ENCODE data around the gene WDR6. TPM values are rescaled to one million over a fixed set of nuclear protein-coding genes. Genes with fewer than 3 reads are reported as not detected.

The WDR6 gene
- total and polyA plus RNA-seq, 9 of the 15 experiments (the other 6 are each of a cell fraction or from before 2014, with no cell fraction given) = 8.9 to 90.6 (median 44.7) TPM

DNA sequence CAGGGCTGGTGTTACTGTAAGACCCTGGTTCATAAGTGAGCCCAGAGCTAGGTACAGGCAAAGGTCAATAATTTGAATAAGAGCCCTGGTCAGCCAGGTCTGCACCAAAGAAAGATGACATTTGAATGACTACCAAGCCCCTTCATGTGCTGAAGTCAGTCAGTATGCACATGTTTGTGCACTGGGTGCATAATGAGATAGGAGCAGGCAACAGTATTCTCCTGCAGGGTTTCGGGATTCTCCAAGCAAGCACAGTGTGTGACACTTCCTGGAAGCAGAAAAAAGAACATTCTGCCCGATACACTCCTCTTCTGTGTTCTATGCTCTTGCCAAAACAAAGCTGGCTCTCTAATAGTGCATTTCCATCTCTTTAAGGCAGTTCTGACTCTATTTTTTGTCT is 27.5 kb downstream of the WDR6 start:
- no peaks in the 10 kb centered on the region for H3K9me3 ChIP-seq (replicated peaks; ENCODE audit: control insufficient read depth, insufficient read depth, low read depth, low read length)
- intact Hi-C loops (cut with micrococcal nuclease) = no loop called here
- 100% methylated on average over 2 of the region's 2 CpGs for WGBS (ENCODE audit: insufficient coverage, low coverage, missing lambda C conversion rate)
- H3K4me2 ChIP-seq (ENCODE audit: insufficient read depth, low read length) = no peak overlapping the region
- H2AFZ ChIP-seq (ENCODE audit: low read depth, low read length) = no peak overlapping the region
- FAIRE-seq (no peak), DNase-seq (ENCODE audit: extremely low read depth in 1 of 4, low spot score in 3 of 4) (no peak), ATAC-seq (no peak)
- no peak overlapping the region for H3K27ac ChIP-seq (ENCODE audit: extremely low read depth, low read depth, low read length)
- ChIA-PET POLR2A (interaction anchor here (0.6 to 1.4 kb wide), 3 partner anchors 9 to 252 kb away, joined by 3 to 5 read pairs (median 3); no protein-coding TSS in a partner anchor), CTCF (ENCODE audit: low intra/inter-chr PET ratio) (no interaction called here)
- no peak overlapping the region for H3K9ac ChIP-seq (ENCODE audit: insufficient read depth in 1 of 2, low read depth in 2 of 2, low read length in 2 of 2)
- no peak for TF ChIP-seq NEUROD1 (IDR thresholded peaks at IDR 0.05; ENCODE audit: borderline replicate concordance, low read depth, low read length, partially characterized antibody)
- no peaks in the 10 kb centered on the region for H3K9me1 ChIP-seq (ENCODE audit: control insufficient read depth, insufficient read depth, low read length)
- no peak overlapping the region for H3K4me3 ChIP-seq
- in situ Hi-C loops (cut with MboI) = no loop called here
- BruUV-seq (replicated peaks) = no TSS peak
- H3K36me3 ChIP-seq (ENCODE audit: control insufficient read depth, insufficient read depth, low read length) = peaks cover 64% of the 10 kb centered on the region; the same call in 2 of the 3 replicates
- H3K79me2 ChIP-seq (ENCODE audit: control insufficient read depth, insufficient read depth, low read length) = no peaks in the 10 kb centered on the region
- H4K20me1 ChIP-seq (replicated peaks; ENCODE audit: control insufficient read depth, insufficient read depth, low read length) = no peaks in the 10 kb centered on the region
- peaks cover 4 to 9% of the 10 kb centered on the region in 2 experiments; a peak in 4 of 5 replicates for H3K4me1 ChIP-seq (replicated peaks in 1 of 2; ENCODE audit: control insufficient read depth in 2 of 2, insufficient read depth in 2 of 2, low read length in 2 of 2)
- H3K27me3 ChIP-seq (ENCODE audit: control insufficient read depth in 2 of 2, insufficient read depth in 2 of 2, low read length in 2 of 2) = no peaks in the 10 kb centered on the region

DNA sequence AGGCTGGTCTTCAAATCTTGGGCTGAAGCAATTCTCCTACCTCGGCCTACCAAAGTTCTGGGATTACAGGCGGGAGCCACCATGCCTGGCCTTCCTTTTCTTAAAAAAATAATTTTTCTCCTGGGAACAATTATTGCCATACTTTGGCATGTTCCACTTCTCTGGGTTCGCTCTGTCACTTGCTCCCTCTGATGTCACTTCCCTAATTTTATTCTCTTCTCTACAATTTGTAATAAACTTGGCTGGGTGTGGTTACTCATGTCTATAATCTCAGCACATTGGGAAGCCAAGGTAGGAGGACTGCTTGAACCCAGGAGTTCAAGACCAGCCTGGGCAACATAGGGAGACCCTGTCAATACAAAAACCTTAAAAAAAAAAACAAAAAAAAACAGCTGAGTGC is 28.1 kb downstream of the WDR6 start:
- in situ Hi-C loops (cut with MboI) = no loop called here
- TF ChIP-seq, protein P1, sequence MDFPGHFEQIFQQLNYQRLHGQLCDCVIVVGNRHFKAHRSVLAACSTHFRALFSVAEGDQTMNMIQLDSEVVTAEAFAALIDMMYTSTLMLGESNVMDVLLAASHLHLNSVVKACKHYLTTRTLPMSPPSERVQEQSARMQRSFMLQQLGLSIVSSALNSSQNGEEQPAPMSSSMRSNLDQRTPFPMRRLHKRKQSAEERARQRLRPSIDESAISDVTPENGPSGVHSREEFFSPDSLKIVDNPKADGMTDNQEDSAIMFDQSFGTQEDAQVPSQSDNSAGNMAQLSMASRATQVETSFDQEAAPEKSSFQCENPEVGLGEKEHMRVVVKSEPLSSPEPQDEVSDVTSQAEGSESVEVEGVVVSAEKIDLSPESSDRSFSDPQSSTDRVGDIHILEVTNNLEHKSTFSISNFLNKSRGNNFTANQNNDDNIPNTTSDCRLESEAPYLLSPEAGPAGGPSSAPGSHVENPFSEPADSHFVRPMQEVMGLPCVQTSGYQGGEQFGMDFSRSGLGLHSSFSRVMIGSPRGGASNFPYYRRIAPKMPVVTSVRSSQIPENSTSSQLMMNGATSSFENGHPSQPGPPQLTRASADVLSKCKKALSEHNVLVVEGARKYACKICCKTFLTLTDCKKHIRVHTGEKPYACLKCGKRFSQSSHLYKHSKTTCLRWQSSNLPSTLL (IDR thresholded peaks at IDR 0.05) = no peak
- TF ChIP-seq HDAC8 (tag; IDR thresholded peaks at IDR 0.05) (no peak), ZNF644 (tag; IDR thresholded peaks at IDR 0.05; ENCODE audit: low read depth) (no peak), SNRNP70 (optimal IDR thresholded peaks at IDR 0.05; ENCODE audit: low read depth, low read length) (no peak), SAFB2 (IDR thresholded peaks at IDR 0.05; ENCODE audit: borderline replicate concordance, low read depth, low read length, severe bottlenecking) (no peak), ETV6 (IDR thresholded peaks at IDR 0.05; ENCODE audit: borderline replicate concordance in 1 of 2, low read depth in 2 of 2, low read length in 1 of 2) (no peak), ETV6 (CRISPR knock-in tag; IDR thresholded peaks at IDR 0.05; ENCODE audit: borderline replicate concordance) (no peak), CREM (IDR thresholded peaks at IDR 0.05; ENCODE audit: low read depth) (no peak)
- TF ChIP-seq, protein P2, sequence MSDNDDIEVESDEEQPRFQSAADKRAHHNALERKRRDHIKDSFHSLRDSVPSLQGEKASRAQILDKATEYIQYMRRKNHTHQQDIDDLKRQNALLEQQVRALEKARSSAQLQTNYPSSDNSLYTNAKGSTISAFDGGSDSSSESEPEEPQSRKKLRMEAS (CRISPR knock-in tag; IDR thresholded peaks at IDR 0.05) = no peak
- TF ChIP-seq, protein P3, sequence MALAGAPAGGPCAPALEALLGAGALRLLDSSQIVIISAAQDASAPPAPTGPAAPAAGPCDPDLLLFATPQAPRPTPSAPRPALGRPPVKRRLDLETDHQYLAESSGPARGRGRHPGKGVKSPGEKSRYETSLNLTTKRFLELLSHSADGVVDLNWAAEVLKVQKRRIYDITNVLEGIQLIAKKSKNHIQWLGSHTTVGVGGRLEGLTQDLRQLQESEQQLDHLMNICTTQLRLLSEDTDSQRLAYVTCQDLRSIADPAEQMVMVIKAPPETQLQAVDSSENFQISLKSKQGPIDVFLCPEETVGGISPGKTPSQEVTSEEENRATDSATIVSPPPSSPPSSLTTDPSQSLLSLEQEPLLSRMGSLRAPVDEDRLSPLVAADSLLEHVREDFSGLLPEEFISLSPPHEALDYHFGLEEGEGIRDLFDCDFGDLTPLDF (CRISPR knock-in tag; IDR thresholded peaks at IDR 0.05) = no peak

More for the DNA sequence above, 28.1 kb downstream of the WDR6 start:
- 96% methylated on average over 3 of the region's 3 CpGs for WGBS (ENCODE audit: insufficient coverage, low coverage, missing lambda C conversion rate)
- ChIA-PET CTCF (ENCODE audit: low intra/inter-chr PET ratio) (no interaction called here), POLR2A (interaction anchor here (0.6 to 0.7 kb wide), 2 partner anchors 10 to 66 kb away, joined by 3 to 5 read pairs; no protein-coding TSS in a partner anchor)
- intact Hi-C loops (cut with micrococcal nuclease) = no loop called here
- BruUV-seq (replicated peaks) = no TSS peak
- Histone ChIP-seq H3K27ac (ENCODE audit: extremely low read depth, low read depth, low read length) (no peak overlapping the region), H3K9me1 (ENCODE audit: control insufficient read depth, insufficient read depth, low read length) (no peaks in the 10 kb centered on the region), H3K9ac (ENCODE audit: insufficient read depth in 1 of 2, low read depth in 2 of 2, low read length in 2 of 2) (no peak overlapping the region), H3K27me3 (ENCODE audit: control insufficient read depth in 2 of 2, insufficient read depth in 2 of 2, low read length in 2 of 2) (no peaks in the 10 kb centered on the region), H3K4me2 (ENCODE audit: insufficient read depth, low read length) (no peak overlapping the region), H3K4me1 (replicated peaks in 1 of 2; ENCODE audit: control insufficient read depth in 2 of 2, insufficient read depth in 2 of 2, low read length in 2 of 2) (peaks cover 2 to 3% of the 10 kb centered on the region in 2 experiments; a peak in 3 of 5 replicates), H4K20me1 (replicated peaks; ENCODE audit: control insufficient read depth, insufficient read depth, low read length) (no peaks in the 10 kb centered on the region), H3K4me3 (no peak overlapping the region), H3K79me2 (ENCODE audit: control insufficient read depth, insufficient read depth, low read length) (no peaks in the 10 kb centered on the region), H2AFZ (ENCODE audit: low read depth, low read length) (no peak overlapping the region), H3K9me3 (replicated peaks; ENCODE audit: control insufficient read depth, insufficient read depth, low read depth, low read length) (no peaks in the 10 kb centered on the region), H3K36me3 (ENCODE audit: control insufficient read depth, insufficient read depth, low read length) (peaks cover 62% of the 10 kb centered on the region; the same call in 2 of the 3 replicates)
- FAIRE-seq = no peak
- DNase-seq (ENCODE audit: extremely low read depth in 1 of 4, low spot score in 3 of 4) = no peak
- no peak for ATAC-seq
